Measurements from ENCODE around the gene SELENOI.

Gene SELENOI

DNA sequence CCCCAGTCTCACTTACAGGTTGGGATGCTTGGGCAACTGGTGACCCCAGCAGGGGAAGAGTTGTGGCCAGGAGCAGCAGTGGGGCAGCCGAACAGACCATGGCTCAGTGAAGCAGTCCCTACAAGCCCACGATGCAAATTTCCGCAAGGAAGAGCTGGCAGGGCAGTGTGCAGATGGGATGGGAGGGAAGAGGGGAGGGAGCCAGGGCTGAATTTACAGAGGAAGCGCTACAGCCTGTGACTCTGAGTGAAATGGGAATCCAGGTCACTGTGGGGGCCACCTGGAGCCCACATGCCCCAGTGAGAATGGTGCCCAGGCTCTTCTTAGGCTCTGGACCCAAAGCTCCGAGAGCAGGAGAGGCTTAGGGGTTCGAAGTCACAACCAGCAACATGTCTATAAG lies 27.0 kb upstream of the SELENOI start:
- TF ChIP-seq, protein P1, sequence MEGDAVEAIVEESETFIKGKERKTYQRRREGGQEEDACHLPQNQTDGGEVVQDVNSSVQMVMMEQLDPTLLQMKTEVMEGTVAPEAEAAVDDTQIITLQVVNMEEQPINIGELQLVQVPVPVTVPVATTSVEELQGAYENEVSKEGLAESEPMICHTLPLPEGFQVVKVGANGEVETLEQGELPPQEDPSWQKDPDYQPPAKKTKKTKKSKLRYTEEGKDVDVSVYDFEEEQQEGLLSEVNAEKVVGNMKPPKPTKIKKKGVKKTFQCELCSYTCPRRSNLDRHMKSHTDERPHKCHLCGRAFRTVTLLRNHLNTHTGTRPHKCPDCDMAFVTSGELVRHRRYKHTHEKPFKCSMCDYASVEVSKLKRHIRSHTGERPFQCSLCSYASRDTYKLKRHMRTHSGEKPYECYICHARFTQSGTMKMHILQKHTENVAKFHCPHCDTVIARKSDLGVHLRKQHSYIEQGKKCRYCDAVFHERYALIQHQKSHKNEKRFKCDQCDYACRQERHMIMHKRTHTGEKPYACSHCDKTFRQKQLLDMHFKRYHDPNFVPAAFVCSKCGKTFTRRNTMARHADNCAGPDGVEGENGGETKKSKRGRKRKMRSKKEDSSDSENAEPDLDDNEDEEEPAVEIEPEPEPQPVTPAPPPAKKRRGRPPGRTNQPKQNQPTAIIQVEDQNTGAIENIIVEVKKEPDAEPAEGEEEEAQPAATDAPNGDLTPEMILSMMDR (IDR thresholded peaks at IDR 0.05): no peak

DNA sequence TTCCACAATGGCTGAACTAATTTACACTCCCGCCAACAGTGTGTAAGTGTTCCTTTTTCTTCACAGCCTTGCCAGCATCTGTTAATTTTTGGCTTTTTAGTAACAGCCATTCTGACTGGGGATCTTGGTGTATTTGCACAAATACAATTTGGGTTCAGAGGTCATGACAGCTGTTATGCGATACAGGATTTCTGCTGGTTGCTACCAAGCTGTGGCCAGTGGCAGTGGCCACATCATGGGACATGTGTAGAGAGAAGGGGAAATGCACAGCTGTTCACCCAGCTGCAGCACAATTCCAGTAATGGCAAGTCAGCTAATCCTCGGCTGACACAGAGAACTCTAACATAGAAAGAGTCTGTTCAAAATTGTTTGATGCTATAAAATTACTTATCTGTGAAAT lies 21.0 kb upstream of the SELENOI start:
- TF ChIP-seq, protein P1 (IDR thresholded peaks at IDR 0.05): no peak

DNA sequence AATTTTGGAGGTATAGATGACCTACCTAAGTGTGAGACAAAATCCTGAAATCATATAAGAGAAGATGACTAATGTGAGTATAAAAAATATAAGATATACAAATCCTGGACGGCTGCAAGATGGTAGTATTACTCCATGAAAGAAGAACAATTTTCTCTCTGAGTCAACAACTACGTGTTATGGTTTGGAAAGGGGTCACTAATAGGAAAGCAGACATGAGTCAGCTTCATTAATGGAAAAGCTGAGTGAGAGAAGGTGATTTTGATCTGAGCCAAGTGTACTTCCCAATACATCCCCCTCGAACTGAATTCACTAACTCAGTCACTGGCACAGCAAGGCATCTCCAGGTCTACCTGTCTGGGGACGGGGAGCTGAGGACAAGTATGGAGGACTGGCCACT lies 20.1 kb upstream of the SELENOI start:
- TF ChIP-seq, protein P1 (IDR thresholded peaks at IDR 0.05): no peak

DNA sequence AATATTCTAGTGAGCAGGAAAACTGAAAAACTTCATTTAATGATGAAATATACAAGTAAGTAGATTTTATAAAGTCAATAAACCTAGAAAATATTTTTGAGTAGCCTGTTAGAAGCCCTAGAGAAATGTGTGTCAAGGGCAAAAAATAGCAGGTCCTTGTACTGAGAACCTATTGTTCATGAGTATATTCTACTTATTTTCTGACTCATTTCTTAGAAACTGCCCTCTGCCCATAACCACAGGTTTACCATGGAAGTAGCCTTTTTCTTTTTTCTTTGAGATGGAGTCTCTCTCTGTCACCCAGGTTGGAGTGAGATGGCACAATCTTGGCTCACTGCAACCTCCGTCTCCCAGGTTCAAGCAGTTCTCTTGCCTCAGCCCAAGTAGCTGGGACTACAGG lies 19.4 kb upstream of the SELENOI start:
- TF ChIP-seq, protein P1 (IDR thresholded peaks at IDR 0.05): no peak

DNA sequence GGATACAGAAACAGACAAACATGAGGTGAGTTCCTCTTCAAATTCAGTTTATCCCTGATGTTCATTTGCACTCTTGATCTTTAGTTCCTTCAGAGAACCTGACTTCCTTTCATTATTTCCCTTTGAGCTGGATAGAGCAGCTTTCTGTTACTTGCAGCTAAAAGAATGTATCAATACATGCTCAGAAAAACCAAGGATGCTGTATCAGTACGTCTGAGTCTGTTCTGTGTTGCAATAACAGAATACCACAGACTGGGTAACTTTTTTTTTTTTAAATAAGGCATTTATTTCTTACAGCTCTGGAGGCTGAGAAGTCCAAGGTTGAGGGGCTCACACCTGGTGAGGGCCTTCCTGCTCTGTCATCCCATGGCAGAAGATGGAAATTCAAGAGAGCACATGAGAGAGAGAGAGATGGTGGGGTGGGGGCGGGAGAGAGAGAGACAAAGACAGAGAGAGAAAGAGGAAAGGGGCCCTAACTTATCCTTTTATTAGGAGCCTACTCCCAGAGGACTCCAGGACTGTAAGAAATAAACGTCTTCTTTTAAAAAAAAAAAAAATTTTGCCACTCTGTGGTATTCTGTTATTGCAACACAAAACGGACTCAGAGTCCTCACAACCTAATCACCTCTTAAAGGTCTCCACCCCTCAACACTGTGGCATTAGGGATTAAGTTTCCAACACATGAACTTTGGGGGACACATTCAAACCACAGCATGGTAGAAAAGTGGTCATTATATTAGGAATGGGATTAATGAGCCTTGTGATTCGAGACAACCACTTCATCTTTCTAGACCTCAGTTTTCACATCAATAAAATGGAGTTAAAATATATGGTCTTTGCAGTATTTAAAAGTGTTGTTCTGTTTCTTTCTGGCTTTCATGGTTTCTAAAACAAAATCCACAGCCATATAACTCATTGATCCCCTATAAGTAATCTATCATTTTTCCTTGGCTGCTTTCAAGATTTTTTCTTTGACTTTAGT lies 18.4 kb upstream of the SELENOI start:
- TF ChIP-seq, protein P1 (IDR thresholded peaks at IDR 0.05): no peak

DNA sequence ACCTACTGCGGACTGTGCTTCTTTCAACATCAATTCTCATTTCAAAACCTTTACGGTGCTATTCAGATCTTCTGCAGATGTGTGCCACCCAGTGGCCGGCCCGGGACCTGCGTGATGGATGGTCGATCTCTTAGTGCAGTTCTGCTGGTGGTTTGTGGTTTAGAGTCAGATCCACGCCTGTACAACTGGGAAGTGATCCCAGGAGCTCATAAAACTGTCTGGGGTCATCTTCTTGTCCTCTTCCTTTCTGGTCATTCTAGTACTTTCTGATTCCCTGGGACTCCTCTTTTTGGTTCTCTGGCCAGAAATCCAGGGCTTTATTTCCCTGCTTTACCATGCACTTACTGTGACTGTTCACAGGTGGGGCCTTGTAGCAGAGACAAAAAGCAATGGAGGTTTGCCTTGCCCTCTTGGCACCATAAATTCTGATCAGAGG lies 15.8 kb upstream of the SELENOI start:
- TF ChIP-seq, protein P1 (IDR thresholded peaks at IDR 0.05): peak; percentile 82

DNA sequence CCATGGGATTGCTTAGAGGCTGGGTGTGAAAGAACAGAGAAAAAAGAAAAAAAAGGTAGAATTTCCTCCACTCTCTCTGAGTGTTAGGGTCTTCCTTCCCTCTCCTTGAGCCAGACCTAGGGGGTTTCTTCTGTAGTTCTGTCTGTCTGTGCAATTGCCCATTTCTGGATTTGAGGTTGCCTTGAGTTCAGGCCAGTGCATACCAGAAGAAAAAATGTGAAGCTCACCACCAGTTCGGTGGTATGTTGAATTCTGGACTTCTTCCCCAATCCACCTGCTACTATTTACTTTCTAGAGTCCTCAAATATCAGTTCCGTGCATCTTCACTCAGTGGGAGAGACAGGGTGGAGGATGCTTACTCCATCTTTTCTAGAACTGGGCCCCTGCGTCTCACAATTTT lies 15.3 kb upstream of the SELENOI start:
- TF ChIP-seq, protein P1 (IDR thresholded peaks at IDR 0.05): no peak

Data from LNCAP (cell line).